ENCODE measurements around the gene KIF22.

Gene KIF22

GRCh38 chr16:29831490-29831889, 40.9 kb downstream of the KIF22 start:
- no peak for TF ChIP-seq GATA2 (IDR thresholded peaks at IDR 0.05; ENCODE audit: low read depth, low read length)

- no peak for TF ChIP-seq GATA3 (IDR thresholded peaks at IDR 0.05; ENCODE audit: low read depth, low read length)
- no peak for TF ChIP-seq GATA2 (IDR thresholded peaks at IDR 0.05; ENCODE audit: low read depth, low read length)
Measured at GRCh38 chr16:29834079-29834478, 43.5 kb downstream of the KIF22 start.

GRCh38 chr16:29835926-29836325, 45.4 kb downstream of the KIF22 start:
- no peak for TF ChIP-seq GATA2 (IDR thresholded peaks at IDR 0.05; ENCODE audit: low read depth, low read length)
- TF ChIP-seq GATA3 (IDR thresholded peaks at IDR 0.05; ENCODE audit: low read depth, low read length) = no peak

GRCh38 chr16:29836623-29837022, 46.1 kb downstream of the KIF22 start:
- TF ChIP-seq GATA2 (IDR thresholded peaks at IDR 0.05; ENCODE audit: low read depth, low read length) = no peak
- TF ChIP-seq GATA3 (IDR thresholded peaks at IDR 0.05; ENCODE audit: low read depth, low read length) = no peak

- no peak for TF ChIP-seq GATA2 (IDR thresholded peaks at IDR 0.05; ENCODE audit: low read depth, low read length)
- TF ChIP-seq GATA3 (IDR thresholded peaks at IDR 0.05; ENCODE audit: low read depth, low read length) = no peak
Measured at GRCh38 chr16:29837841-29838240, 47.3 kb downstream of the KIF22 start.

- TF ChIP-seq GATA3 (IDR thresholded peaks at IDR 0.05; ENCODE audit: low read depth, low read length) (no peak), GATA2 (IDR thresholded peaks at IDR 0.05; ENCODE audit: low read depth, low read length) (no peak)
Measured at GRCh38 chr16:29839822-29840221, 49.3 kb downstream of the KIF22 start.

GRCh38 chr16:29840240-29840639, 49.7 kb downstream of the KIF22 start:
- TF ChIP-seq GATA3 (IDR thresholded peaks at IDR 0.05; ENCODE audit: low read depth, low read length) (no peak), GATA2 (IDR thresholded peaks at IDR 0.05; ENCODE audit: low read depth, low read length) (no peak)

- TF ChIP-seq GATA2 (IDR thresholded peaks at IDR 0.05; ENCODE audit: low read depth, low read length) (no peak), GATA3 (IDR thresholded peaks at IDR 0.05; ENCODE audit: low read depth, low read length) (no peak)
Measured at GRCh38 chr16:29841631-29842030, 51.1 kb downstream of the KIF22 start.

- TF ChIP-seq GATA3 (IDR thresholded peaks at IDR 0.05; ENCODE audit: low read depth, low read length) (no peak), GATA2 (IDR thresholded peaks at IDR 0.05; ENCODE audit: low read depth, low read length) (no peak)
Measured at GRCh38 chr16:29842732-29843346, 52.3 kb downstream of the KIF22 start.

GRCh38 chr16:29843931-29844330, 53.4 kb downstream of the KIF22 start:
- TF ChIP-seq GATA3 (IDR thresholded peaks at IDR 0.05; ENCODE audit: low read depth, low read length) (no peak), GATA2 (IDR thresholded peaks at IDR 0.05; ENCODE audit: low read depth, low read length) (no peak)

- TF ChIP-seq GATA2 (IDR thresholded peaks at IDR 0.05; ENCODE audit: low read depth, low read length) (no peak), GATA3 (IDR thresholded peaks at IDR 0.05; ENCODE audit: low read depth, low read length) (no peak)
Measured at GRCh38 chr16:29844575-29845331, 54.2 kb downstream of the KIF22 start.

GRCh38 chr16:29845656-29846055, 55.1 kb downstream of the KIF22 start:
- TF ChIP-seq GATA3 (IDR thresholded peaks at IDR 0.05; ENCODE audit: low read depth, low read length) (no peak), GATA2 (IDR thresholded peaks at IDR 0.05; ENCODE audit: low read depth, low read length) (no peak)

- no peak for TF ChIP-seq GATA3 (IDR thresholded peaks at IDR 0.05; ENCODE audit: low read depth, low read length)
- no peak for TF ChIP-seq GATA2 (IDR thresholded peaks at IDR 0.05; ENCODE audit: low read depth, low read length)
Measured at GRCh38 chr16:29848420-29849297, 58.1 kb downstream of the KIF22 start.

- no peak for TF ChIP-seq GATA3 (IDR thresholded peaks at IDR 0.05; ENCODE audit: low read depth, low read length)
- TF ChIP-seq GATA2 (IDR thresholded peaks at IDR 0.05; ENCODE audit: low read depth, low read length) = no peak
Measured at GRCh38 chr16:29849505-29849904, 59.0 kb downstream of the KIF22 start.

Measured in SH-SY5Y (cell line).